Posterior cingulate gyrus (tissue), 11 donors: Measurements from ENCODE around the gene BMPR1B.

Experiments used
- DNase-seq, 10 donors: peaks; one replicate each; pipeline versions ENCODE4 v3.0.0 to v3.0.0-alpha.2; 2020 to 2021; ENCODE audit warnings: mixed read lengths in 3 of 10
- intact Hi-C: fragments of 100-400 bp; cut with DNase I; formaldehyde crosslinking; loops from one replicate; pipeline ENCODE4 v1.15.1; 2023

BMPR1B gene

GRCh38 chr4:94762326-94762725 is 4.6 kb downstream of the BMPR1B start:
- intact Hi-C loops: no loop called here
- DNase-seq: no peak

- intact Hi-C loops: no loop called here
- DNase-seq: no peak
Observed at GRCh38 chr4:94763005-94763404, 5.2 kb downstream of the BMPR1B start.

GRCh38 chr4:94763500-94763899 is 5.7 kb downstream of the BMPR1B start:
- no peak for DNase-seq
- intact Hi-C loops: no loop called here

- intact Hi-C loops: no loop called here
- no peak for DNase-seq
Observed at GRCh38 chr4:94764069-94764468, 6.3 kb downstream of the BMPR1B start.

- DNase-seq: no peak
- intact Hi-C loops: no loop called here
Observed at GRCh38 chr4:94765174-94765573, 7.4 kb downstream of the BMPR1B start.

- DNase-seq: no peak
- intact Hi-C loops: no loop called here
Observed at GRCh38 chr4:94765648-94766047, 7.9 kb downstream of the BMPR1B start.

GRCh38 chr4:94766856-94767255 is 9.1 kb downstream of the BMPR1B start:
- intact Hi-C loops: no loop called here
- DNase-seq: no peak

GRCh38 chr4:94767446-94767845 is 9.7 kb downstream of the BMPR1B start:
- DNase-seq: no peak
- intact Hi-C loops: no loop called here

GRCh38 chr4:94782707-94783106 is 25.0 kb downstream of the BMPR1B start:
- no peak for DNase-seq
- intact Hi-C loops: no loop called here

GRCh38 chr4:94791701-94792100 is 33.9 kb downstream of the BMPR1B start:
- DNase-seq: no peak
- intact Hi-C loops: no loop called here

GRCh38 chr4:94798808-94799207 is 41.1 kb downstream of the BMPR1B start:
- intact Hi-C loops: no loop called here

GRCh38 chr4:94801016-94801415 is 43.3 kb downstream of the BMPR1B start:
- DNase-seq: no peak
- intact Hi-C loops: no loop called here

More at GRCh38 chr4:94798808-94799207, 41.1 kb downstream of the BMPR1B start:
- no peak for DNase-seq

- no peak for DNase-seq
Observed at GRCh38 chr4:94802091-94802490, 44.3 kb downstream of the BMPR1B start.

GRCh38 chr4:94803181-94803580 is 45.4 kb downstream of the BMPR1B start:
- intact Hi-C loops: no loop called here

More at GRCh38 chr4:94802091-94802490, 44.3 kb downstream of the BMPR1B start:
- intact Hi-C loops: no loop called here

GRCh38 chr4:94804650-94805049 is 46.9 kb downstream of the BMPR1B start:
- no peak for DNase-seq
- intact Hi-C loops: no loop called here

More at GRCh38 chr4:94803181-94803580, 45.4 kb downstream of the BMPR1B start:
- DNase-seq: no peak

GRCh38 chr4:94806376-94806775 is 48.6 kb downstream of the BMPR1B start:
- intact Hi-C loops: no loop called here
- no peak for DNase-seq

- DNase-seq: no peak
Observed at GRCh38 chr4:94811643-94812042, 53.9 kb downstream of the BMPR1B start.

GRCh38 chr4:94813221-94813620 is 55.5 kb downstream of the BMPR1B start:
- intact Hi-C loops: no loop called here
- no peak for DNase-seq

More at GRCh38 chr4:94811643-94812042, 53.9 kb downstream of the BMPR1B start:
- intact Hi-C loops: no loop called here

GRCh38 chr4:94814237-94814636 is 56.5 kb downstream of the BMPR1B start:
- intact Hi-C loops: no loop called here

GRCh38 chr4:94819371-94820168 is 61.8 kb downstream of the BMPR1B start:
- intact Hi-C loops: no loop called here
- DNase-seq: no peak

More at GRCh38 chr4:94814237-94814636, 56.5 kb downstream of the BMPR1B start:
- no peak for DNase-seq

GRCh38 chr4:94826206-94826605 is 68.5 kb downstream of the BMPR1B start:
- intact Hi-C loops: no loop called here
- DNase-seq: no peak

GRCh38 chr4:94827481-94828110 is 69.8 kb downstream of the BMPR1B start:
- intact Hi-C loops: no loop called here
- no peak for DNase-seq
